ENCODE data around the gene SNX13.

SNX13 gene

DNA sequence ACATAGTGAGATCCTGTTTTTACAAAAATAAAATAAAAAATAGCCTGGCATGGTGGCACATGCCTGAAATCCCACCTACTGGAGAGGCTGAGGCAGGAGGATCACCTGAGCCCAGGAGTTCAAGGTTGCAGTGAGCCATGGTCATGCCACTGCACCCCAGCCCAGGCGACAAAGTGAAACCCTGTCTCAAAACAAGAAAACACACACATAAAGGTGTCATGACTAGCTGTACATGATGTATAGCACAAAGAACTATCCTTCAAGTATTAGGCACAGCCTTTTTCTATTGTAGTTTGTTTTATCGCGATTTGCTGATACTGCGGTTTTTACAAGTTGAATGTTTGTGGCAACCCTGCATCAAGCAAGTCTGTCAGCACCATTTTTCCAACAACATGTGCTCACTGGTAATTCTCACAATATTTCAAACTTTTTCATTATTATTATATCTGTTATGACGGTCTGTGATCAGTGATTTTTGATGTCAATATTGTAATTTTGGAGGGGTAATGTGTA is 11.5 kb upstream of the SNX13 start:
- DNase-seq: no peak
- in situ Hi-C loops (cut with HindIII; ENCODE audit: low pct_ligation_motif_present, low pct_unique_long_range_greater_than_20kb, low sequenced_read_pairs): no loop called here

DNA sequence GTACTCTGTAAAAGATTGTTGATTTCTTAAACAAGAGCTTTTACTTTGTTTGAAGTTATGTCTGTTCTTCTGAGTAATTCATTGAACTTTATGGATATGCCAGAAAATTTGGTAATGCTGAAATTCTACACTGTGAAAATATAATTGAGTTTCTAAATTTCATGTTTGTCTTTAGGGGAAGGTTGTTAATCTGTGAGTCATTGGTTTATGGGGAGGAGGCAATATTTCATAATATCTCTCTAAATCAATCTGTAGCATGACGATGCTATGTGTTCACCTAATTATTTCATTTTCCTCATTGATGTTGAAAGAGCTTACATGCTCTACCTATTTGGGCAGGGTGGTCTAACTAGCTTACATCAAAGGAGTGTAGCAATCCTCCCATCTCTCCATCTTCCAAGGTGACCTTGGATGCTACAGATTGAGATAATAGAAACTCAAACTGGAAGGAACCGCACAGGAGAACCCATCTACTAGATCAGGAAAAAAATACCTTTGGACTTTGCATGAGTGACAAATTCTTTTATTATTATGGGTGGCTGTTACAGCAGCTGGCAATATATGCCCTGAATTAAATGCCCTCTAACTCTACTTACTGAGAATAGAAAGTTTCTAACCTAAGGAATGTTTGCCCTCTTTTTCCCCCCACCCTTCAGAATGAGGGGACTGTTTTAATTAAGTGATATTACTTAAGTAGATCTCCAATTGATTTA is 8.4 kb upstream of the SNX13 start:
- in situ Hi-C loops (cut with HindIII; ENCODE audit: low pct_ligation_motif_present, low pct_unique_long_range_greater_than_20kb, low sequenced_read_pairs): no loop called here
- DNase-seq: no peak

DNA sequence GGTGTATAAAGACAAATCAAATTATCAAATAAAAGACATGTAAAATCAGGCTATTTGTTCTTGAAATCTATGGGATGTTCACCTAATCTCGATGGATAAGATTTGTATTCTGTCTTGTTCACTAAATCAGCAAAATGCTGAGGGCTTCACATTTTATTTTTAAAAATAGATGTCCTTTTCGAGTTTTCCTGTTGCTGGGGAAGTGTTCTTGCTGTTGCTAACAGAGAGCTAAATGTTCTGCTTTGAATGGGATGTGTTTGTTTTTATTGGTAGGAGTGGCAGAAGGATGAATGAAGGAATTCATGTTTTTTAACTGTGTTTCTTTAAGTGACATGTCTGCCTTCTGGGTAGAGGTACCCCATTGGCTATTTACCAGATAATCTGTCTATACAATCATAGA is 7.3 kb upstream of the SNX13 start:
- no peak for DNase-seq
- in situ Hi-C loops (cut with HindIII; ENCODE audit: low pct_ligation_motif_present, low pct_unique_long_range_greater_than_20kb, low sequenced_read_pairs): no loop called here

DNA sequence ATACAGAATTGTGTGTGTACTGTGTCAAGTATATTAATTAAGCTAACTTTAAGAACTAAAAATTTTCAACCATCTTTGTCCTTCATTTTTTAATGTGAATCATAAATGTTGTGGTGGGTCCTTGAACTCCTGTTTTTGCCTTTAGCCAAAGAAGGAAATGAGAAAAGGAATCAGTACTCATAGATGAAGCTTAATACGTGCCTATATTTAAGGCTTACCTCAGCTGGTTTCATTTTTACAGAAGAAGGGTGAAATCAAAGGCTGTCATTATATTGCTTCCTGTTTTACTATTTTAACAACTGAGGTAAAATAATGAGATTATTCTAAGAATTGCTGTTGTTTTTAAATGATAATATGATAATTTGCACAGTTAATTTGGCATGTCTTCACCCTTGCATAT is 6.3 kb upstream of the SNX13 start:
- in situ Hi-C loops (cut with HindIII; ENCODE audit: low pct_ligation_motif_present, low pct_unique_long_range_greater_than_20kb, low sequenced_read_pairs): no loop called here
- DNase-seq: no peak

DNA sequence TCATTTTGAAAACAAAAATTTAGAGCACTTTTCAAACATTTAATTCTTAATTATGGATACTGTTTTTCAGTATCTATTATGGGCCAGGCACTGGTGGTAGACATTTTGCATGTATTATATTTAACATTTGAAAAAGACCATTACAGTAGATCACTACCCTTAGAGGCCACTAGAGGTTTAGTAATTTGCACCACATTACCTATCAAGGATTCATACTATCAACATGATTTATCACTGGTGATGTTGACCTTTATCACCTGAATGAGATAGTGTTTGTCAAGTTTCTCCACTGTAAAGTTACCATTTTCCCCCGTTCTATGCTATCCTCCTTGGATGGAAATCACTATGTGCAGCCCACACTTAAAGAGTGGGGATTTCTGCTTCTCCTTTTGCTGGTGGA is 4.4 kb upstream of the SNX13 start:
- in situ Hi-C loops (cut with HindIII; ENCODE audit: low pct_ligation_motif_present, low pct_unique_long_range_greater_than_20kb, low sequenced_read_pairs): no loop called here
- no peak for DNase-seq

DNA sequence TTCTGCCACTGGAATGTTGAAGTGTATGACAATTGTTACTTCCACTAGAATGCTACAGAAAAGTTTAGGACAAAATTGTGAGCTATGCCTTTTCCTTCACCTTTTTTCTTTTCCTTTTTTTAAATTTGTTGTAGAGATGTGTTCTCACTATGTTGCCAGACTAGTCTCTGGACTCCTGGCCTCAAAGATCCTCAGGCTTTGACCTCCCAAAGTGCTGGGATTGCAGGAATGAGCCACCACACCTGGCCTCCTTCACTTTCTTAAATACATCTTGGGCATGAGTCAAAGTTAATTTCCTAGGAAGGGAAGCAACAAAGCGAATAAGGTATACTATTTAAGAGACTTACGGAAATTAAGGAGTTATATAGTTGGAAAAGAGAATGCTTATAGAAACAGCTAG is 2.7 kb upstream of the SNX13 start:
- in situ Hi-C loops (cut with HindIII; ENCODE audit: low pct_ligation_motif_present, low pct_unique_long_range_greater_than_20kb, low sequenced_read_pairs): no loop called here
- no peak for DNase-seq

DNA sequence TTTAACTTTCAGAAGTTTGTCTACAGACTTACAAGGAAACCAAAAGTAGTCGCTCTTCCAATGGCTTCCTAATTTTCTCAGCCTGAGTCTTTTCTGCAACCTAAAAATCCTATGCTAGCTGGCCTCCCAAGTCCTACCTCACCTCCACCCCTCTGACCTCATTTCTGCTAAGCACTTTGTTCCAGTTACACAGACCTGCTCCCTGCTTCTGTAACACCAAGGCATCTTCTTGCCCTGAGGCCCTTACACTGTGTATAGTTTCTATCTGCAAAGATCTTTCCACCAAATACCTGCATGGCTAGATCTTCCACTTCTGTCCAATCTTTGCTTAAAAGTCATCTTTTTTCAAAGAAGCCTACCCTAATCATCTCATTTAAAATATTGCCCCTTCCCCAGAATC is 1.9 kb upstream of the SNX13 start:
- no peak for DNase-seq
- in situ Hi-C loops (cut with HindIII; ENCODE audit: low pct_ligation_motif_present, low pct_unique_long_range_greater_than_20kb, low sequenced_read_pairs): no loop called here

DNA sequence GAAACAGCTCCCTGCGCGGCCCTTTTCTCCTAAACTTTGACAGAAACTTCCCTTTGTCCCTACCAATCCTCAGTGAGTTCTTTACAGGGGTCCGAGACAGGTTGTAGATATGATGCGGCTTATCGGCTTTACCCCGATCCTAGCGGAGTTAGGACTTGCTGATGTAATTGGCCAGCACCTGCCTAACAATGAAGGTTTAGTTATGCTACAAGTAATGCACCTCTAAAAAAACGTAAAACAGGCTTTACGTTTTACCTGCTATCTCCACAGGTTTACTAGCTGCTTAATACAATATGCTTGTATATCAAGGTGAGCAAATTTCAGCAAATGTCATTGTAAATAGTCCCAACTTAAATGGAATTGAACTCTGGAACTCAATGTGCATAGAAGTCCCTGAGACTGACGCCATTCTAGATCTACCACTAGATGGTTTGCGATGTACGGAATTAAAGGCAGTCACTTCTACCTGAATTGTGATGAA is 697 bp upstream of the SNX13 start:
- in situ Hi-C loops (cut with HindIII; ENCODE audit: low pct_ligation_motif_present, low pct_unique_long_range_greater_than_20kb, low sequenced_read_pairs): no loop called here
- DNase-seq: peak; percentile 43

DNA sequence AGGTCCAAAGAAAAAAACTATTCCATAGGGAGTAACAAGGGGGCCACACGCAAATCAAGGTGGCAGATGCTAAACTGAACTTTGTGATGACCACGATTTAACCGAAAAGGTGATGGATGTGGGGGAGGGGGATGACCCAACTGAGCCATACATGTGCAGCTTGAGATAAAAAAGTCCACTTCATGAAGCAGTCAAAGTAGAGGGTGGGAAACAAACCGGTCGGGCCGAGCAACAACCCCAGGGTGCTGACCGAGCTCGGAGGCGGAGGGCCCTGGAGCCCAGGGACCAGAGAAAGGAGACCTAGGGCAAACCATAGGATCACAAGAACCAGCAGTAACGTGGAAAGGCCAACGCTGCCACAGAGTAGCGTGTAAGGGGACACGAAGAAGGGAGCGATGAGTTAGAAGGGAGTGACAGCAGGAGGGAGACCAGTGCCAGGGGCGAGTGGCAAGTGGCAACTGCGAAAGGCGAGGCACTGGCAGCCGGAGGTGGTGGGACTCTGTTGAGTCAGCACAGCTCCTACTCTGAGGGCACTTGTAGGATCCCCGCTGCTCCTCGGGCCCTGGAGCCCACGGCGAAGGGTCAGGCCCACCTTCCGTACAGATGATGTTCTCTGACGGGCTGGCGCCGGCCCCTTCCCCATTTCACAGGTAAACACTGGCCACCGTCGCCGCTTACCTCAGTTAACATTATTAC is 540 bp downstream of the SNX13 start:
- in situ Hi-C loops (cut with HindIII; ENCODE audit: low pct_ligation_motif_present, low pct_unique_long_range_greater_than_20kb, low sequenced_read_pairs): no loop called here
- DNase-seq: peak; percentile 65

DNA sequence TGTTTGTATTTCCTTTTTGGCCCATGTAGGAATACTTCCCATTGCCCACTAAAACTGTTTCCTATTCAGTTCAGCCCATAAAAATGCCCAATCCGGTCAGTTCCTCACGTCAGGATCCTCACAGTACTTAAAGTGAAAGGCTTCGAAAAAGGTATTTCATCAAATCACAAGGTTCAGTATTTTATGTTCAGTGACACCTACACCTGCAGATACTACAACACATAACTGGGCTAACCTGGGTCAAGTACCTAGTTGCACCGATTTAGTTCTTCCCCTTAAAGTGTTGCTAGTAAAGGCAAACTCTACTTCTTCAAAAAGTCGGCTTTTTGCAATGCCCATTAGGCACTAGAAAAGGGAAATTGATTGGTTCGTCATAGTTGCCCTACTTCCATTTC is 1.1 kb downstream of the SNX13 start:
- in situ Hi-C loops (cut with HindIII; ENCODE audit: low pct_ligation_motif_present, low pct_unique_long_range_greater_than_20kb, low sequenced_read_pairs): no loop called here
- peak; percentile 67 for DNase-seq

DNA sequence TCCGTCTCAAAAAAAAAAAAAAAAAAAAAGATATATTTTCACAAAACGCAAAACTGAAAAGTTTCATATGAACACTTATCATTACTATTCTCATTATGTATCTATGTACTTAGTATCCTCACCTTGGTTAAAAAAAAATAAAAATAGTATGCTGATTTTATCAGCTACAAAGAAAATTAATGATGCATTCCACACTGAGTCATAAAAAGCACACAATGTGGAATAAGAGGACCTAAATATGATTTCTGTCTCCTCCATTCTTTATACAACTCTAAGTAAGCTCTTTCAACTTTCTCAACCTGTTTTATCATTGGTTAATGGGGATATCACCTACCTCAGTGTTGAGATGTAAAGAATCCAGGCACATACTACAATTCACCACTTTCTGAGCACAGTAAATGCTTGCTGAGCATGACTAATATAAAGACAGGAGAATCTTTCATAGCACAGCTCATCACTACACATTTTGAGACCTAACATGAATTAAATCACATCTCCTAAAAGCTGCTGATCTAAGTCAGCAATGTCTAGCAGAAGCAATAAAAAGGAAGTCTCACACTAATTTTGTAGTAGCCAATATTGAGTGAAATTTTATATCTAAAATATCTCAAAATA is 2.7 kb downstream of the SNX13 start:
- in situ Hi-C loops (cut with HindIII; ENCODE audit: low pct_ligation_motif_present, low pct_unique_long_range_greater_than_20kb, low sequenced_read_pairs): no loop called here
- DNase-seq: peak; percentile 32

DNA sequence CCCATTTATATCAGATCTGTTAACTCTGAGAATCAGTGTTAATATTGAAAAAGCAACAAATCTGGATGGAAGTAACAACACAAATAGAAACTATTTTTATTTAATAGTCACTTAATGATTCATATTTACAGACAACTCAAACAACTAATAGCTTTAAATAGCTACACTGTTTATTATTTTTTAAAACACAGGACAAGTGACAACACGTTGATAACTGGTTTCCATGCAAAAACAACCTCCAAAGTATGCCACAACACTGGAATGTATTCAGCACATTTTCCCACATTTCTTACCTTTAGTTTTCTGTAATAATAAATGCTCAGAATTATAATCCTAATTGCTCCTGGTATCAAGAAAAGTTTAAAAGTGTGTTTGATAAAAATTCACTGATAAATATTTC is 4.0 kb downstream of the SNX13 start:
- in situ Hi-C loops (cut with HindIII; ENCODE audit: low pct_ligation_motif_present, low pct_unique_long_range_greater_than_20kb, low sequenced_read_pairs): no loop called here
- DNase-seq: no peak

DNA sequence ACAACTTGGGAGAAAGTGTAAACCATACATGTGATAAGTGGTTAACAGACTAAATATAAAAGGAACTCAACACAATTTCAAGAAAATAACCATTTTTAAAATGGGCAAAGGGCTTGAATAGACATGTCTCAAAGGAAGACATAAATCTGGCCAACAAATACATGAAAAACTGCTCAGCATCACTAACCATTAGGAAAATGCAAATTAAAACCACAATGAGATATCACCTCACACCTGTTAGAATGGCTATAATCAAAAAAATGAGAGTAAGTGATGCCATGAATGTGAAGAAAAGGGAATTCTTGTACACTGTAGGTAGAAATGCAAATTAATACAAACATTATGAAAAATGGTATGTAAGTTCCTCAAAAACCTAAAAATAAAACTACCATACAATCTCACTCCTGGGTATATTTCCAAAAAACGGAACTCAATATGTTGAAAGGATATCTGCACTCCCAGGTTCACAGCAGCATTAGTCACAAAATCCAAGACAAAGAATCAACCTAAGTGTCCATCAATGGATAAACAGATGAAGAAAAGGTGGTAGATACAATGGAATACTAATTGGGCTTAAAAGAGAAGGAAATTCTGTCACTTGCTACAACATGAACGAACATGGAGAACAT is 5.6 kb downstream of the SNX13 start:
- no peak for DNase-seq
- in situ Hi-C loops (cut with HindIII; ENCODE audit: low pct_ligation_motif_present, low pct_unique_long_range_greater_than_20kb, low sequenced_read_pairs): no loop called here

DNA sequence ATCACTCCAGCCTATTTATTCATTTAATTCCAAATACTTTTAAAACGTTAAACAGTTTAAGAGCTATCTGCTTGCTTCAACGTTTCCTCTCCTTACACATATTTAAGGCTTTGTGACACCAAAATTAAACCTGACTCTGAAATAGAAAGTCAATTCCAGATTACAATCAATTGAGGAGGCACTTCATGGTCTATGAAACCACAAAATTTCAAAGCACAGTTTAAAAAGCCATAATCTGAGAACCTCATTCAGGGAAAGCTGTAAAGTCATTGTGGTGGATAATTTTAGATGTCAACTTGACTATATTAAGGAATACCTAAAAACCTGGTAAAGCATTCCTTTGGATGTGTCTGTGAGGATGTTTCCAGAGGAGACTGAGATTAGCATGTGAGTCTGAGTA is 6.2 kb downstream of the SNX13 start:
- no peak for DNase-seq
- in situ Hi-C loops (cut with HindIII; ENCODE audit: low pct_ligation_motif_present, low pct_unique_long_range_greater_than_20kb, low sequenced_read_pairs): no loop called here

DNA sequence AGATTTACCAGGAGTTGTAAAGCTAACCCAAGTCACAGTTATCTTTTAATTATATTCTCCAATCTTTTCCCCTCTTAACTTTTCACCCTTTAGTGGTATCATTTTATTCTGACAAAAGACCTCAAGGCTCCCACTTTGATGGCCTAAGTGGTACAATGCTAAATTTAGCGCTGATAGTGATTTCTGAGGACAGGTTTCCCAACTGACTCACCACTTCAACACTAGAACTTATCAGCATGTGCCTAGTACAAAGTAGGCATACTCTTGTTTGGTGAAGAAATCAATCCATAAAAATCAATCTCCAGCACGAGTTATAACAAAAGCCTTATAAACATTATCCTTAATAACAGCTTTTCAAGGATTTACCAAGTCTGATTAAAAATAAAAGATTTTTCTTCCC is 7.5 kb downstream of the SNX13 start:
- no peak for DNase-seq
- in situ Hi-C loops (cut with HindIII; ENCODE audit: low pct_ligation_motif_present, low pct_unique_long_range_greater_than_20kb, low sequenced_read_pairs): no loop called here

DNA sequence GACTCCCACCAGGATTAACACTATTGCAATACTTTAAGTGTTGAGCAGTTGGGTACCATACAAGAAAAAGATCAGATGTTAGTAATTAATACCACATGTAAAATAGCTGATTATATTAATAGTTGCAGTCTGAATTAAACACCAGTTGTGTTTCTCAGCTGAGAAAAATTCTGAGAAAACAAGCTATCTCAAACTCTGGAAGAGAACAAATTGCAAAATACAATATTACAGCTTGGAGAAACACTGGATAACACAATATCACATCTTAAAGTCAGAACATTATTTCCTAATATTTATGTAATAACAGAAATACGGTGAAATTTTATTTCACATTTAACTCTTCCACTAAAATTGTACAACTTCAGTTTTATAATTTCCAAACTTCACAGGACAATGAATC is 9.2 kb downstream of the SNX13 start:
- in situ Hi-C loops (cut with HindIII; ENCODE audit: low pct_ligation_motif_present, low pct_unique_long_range_greater_than_20kb, low sequenced_read_pairs): no loop called here
- DNase-seq: no peak

DNA sequence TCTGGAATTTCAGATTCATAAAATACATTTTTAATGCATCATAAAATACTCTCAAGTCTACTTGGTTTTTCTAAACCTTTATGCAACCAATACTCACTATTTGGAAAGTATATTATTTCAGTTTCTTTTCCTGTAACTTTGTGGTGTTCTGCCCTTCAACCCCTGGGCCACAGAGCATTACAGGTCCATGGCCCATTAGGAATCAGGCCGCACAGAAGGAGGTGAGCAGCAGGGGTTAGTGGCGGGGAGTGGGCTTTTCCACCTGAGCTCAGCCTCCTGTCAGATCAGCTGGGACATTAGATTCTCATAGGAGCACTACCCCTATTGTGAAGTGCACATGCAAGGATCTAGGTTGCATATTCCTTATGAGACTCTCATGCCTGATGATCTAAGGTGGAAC is 9.7 kb downstream of the SNX13 start:
- no peak for DNase-seq
- in situ Hi-C loops (cut with HindIII; ENCODE audit: low pct_ligation_motif_present, low pct_unique_long_range_greater_than_20kb, low sequenced_read_pairs): no loop called here

DNA sequence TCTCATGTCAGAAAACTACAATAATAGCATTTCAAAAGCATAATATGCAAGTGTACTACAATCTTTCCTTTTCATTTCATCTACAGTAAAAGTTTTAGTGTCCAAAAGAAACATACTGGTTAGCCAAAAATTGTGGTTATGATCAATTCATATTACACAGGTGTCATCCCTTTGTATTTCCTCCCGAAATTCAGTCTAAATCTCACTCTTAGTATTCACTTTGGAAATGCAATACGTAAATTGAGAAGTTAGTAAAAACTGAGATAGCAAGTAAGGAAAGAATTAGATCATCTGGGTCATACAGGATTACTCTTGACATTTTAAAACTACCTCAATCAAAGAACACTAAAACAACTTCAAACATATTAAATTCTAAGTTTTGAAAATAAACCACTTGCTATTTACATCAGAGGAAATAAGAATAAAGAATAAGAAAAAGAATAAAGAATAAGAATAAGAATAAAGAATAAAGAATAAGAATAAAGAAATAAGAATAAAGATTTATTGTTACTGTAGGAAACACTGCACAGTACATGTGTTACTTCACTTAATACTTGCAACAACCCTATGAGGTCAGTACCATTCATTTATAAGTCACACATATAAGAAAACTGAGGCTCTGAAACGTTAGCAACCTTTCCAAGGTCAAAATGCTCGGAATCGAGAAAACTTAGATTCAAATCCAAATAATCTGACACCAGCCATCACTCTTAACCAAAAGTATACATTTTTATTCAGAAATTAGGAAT is 10.5 kb downstream of the SNX13 start:
- DNase-seq: no peak
- in situ Hi-C loops (cut with HindIII; ENCODE audit: low pct_ligation_motif_present, low pct_unique_long_range_greater_than_20kb, low sequenced_read_pairs): no loop called here

DNA sequence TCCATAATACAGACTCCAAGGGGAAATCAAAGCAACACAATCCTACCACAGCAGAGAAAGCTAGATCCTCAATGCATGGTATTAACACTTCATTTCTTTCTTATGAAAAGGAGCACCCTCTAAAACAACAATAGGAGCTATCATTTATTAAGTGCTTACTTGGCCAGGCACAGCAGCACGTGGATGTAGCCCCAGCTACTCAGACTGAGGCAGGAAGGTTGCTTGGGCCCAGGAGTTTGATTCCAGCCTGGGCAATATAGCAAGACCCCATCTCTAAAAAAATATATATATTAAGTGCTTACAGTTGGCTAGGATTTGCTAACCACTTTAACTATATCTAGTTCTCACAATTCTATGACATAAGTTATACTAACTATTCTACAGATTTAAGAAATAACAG is 12.2 kb downstream of the SNX13 start:
- in situ Hi-C loops (cut with HindIII; ENCODE audit: low pct_ligation_motif_present, low pct_unique_long_range_greater_than_20kb, low sequenced_read_pairs): no loop called here
- no peak for DNase-seq

Measured in ACHN (cell line).